HEK293 (cell line): Measurements from ENCODE around the gene PPP2CA.

Experiments
- CTCF ChIA-PET: fragments of 350-600 bp; formaldehyde crosslinking; extraction: SDS; loops from one replicate; lab custom pipeline; 2021; ENCODE audit warnings: antibody characterized with exemption; lab: Yijun Ruan, JAX
- POLR2A ChIA-PET: fragments of 300-600 bp; formaldehyde crosslinking; extraction: SDS; loops from one replicate; lab custom pipeline; 2020; ENCODE audit warnings: antibody characterized with exemption, inconsistent platforms; lab: Yijun Ruan, JAX
- H3K27ac ChIP-seq: fragments of 200-500 bp; sonication (Bioruptor generic); 2 replicates; pipeline ENCODE4 v1.5.1; 2014; ENCODE audit warnings: low read depth, low read length, control low read depth, inconsistent platforms; ENCODE audit errors: extremely low read depth
- H3K36me3 ChIP-seq, 2 experiments: fragments of 200-500 bp in 1 of 2; sonication (Bioruptor generic) in 1 of 2; 1 replicate in 1 of 2; 2 replicates in 1 of 2; pipeline ENCODE4 v1.5.1; 2014 to 2017; ENCODE audit warnings: inconsistent platforms in 2 of 2, low read length in 2 of 2; ENCODE audit not compliant: control insufficient read depth in 2 of 2, insufficient read depth in 1 of 2
- H3K4me1 ChIP-seq: fragments of 200-500 bp; sonication (Bioruptor generic); 2 replicates; pipeline ENCODE4 v1.5.1; 2014; ENCODE audit warnings: mild to moderate bottlenecking, low read length, inconsistent platforms; ENCODE audit not compliant: control insufficient read depth, insufficient read depth
- H3K4me3 ChIP-seq: 2 replicates; pipeline ENCODE4 v1.5.1; 2011; ENCODE audit warnings: low read depth, mild to moderate bottlenecking, control low read depth, low read length, moderate library complexity
- H3K9me3 ChIP-seq: fragments of 200-500 bp; sonication (Bioruptor generic); 2 replicates; pipeline ENCODE4 v1.5.1; 2014; ENCODE audit warnings: low read depth, low read length, inconsistent platforms; ENCODE audit not compliant: control insufficient read depth, insufficient read depth
- AEBP2 ChIP-seq: fragments of 450-650 bp; formaldehyde crosslinking; IDR thresholded peaks from 2 replicates; pipeline ENCODE4 v1.5.1; 2016; ENCODE audit warnings: missing biosample characterization, missing genetic modification characterization, borderline replicate concordance
- BCL6B ChIP-seq: fragments of 450-650 bp; formaldehyde crosslinking; IDR thresholded peaks from 2 replicates; pipeline ENCODE4 v1.5.1; 2017; ENCODE audit warnings: missing biosample characterization, missing genetic modification characterization
- FEZF1 ChIP-seq: fragments of 450-650 bp; formaldehyde crosslinking; IDR thresholded peaks from 2 replicates; pipeline ENCODE4 v1.5.1; 2016; ENCODE audit warnings: missing biosample characterization, missing genetic modification characterization
- GLI2 ChIP-seq: fragments of 450-650 bp; formaldehyde crosslinking; IDR thresholded peaks from 2 replicates; pipeline ENCODE4; 2017; ENCODE audit warnings: missing biosample characterization, missing genetic modification characterization, low read depth, borderline replicate concordance
- GLIS1 ChIP-seq: fragments of 450-650 bp; formaldehyde crosslinking; IDR thresholded peaks from 2 replicates; pipeline ENCODE4 v1.5.1; 2016; ENCODE audit warnings: missing biosample characterization, missing genetic modification characterization
- MEIS1 ChIP-seq: sonication (generic); formaldehyde crosslinking; IDR thresholded peaks from 2 replicates; pipeline ENCODE4 v1.8.1; 2022; ENCODE audit warnings: missing genetic modification reagents, mild to moderate bottlenecking, borderline replicate concordance
- WT1 ChIP-seq: fragments of 450-650 bp; formaldehyde crosslinking; IDR thresholded peaks from 2 replicates; pipeline ENCODE4 v1.5.1; 2016; ENCODE audit warnings: missing biosample characterization, missing genetic modification characterization
- ZEB2 ChIP-seq: fragments of 450-650 bp; formaldehyde crosslinking; IDR thresholded peaks from 2 replicates; pipeline ENCODE4 v1.5.1; 2016; ENCODE audit warnings: missing biosample characterization, missing genetic modification characterization
- ZFP3 ChIP-seq: fragments of 450-650 bp; formaldehyde crosslinking; IDR thresholded peaks from 2 replicates; pipeline ENCODE4 v1.5.1; 2016; ENCODE audit warnings: low read depth, missing biosample characterization, missing genetic modification characterization
- ZFP41 ChIP-seq: fragments of 450-650 bp; formaldehyde crosslinking; IDR thresholded peaks from 2 replicates; pipeline ENCODE4 v1.5.1; 2016; ENCODE audit warnings: missing biosample characterization, missing genetic modification characterization, borderline replicate concordance
- ZFP69B ChIP-seq: fragments of 450-650 bp; formaldehyde crosslinking; IDR thresholded peaks from 2 replicates; pipeline ENCODE4 v1.5.1; 2016; ENCODE audit warnings: missing biosample characterization, missing genetic modification characterization
- ZNF146 ChIP-seq: fragments of 450-650 bp; formaldehyde crosslinking; IDR thresholded peaks from 2 replicates; pipeline ENCODE4 v1.5.1; 2016; ENCODE audit warnings: missing biosample characterization, missing genetic modification characterization
- ZNF184 ChIP-seq: fragments of 450-650 bp; IDR thresholded peaks from 2 replicates; pipeline ENCODE4 v1.5.1; 2018; ENCODE audit warnings: missing biosample characterization, mild to moderate bottlenecking, missing genetic modification characterization
- ZNF221 ChIP-seq: fragments of 450-650 bp; formaldehyde crosslinking; IDR thresholded peaks from 2 replicates; pipeline ENCODE4 v1.5.1; 2017; ENCODE audit warnings: missing biosample characterization, missing genetic modification characterization, borderline replicate concordance
- ZNF266 ChIP-seq: fragments of 450-650 bp; formaldehyde crosslinking; IDR thresholded peaks from 2 replicates; pipeline ENCODE4 v1.5.1; 2016; ENCODE audit warnings: missing biosample characterization, missing genetic modification characterization, low read depth
- ZNF292 ChIP-seq: fragments of 450-650 bp; formaldehyde crosslinking; IDR thresholded peaks from 2 replicates; pipeline ENCODE4 v1.5.1; 2016; ENCODE audit warnings: low read depth, missing biosample characterization, missing genetic modification characterization, borderline replicate concordance
- ZNF335 ChIP-seq: fragments of 450-650 bp; formaldehyde crosslinking; conservative IDR thresholded peaks from 2 replicates; pipeline ENCODE4 v1.5.1; 2016; ENCODE audit warnings: missing biosample characterization, missing genetic modification characterization
- ZNF354C ChIP-seq: fragments of 450-650 bp; formaldehyde crosslinking; IDR thresholded peaks from 2 replicates; pipeline ENCODE4 v1.5.1; 2016; ENCODE audit warnings: missing biosample characterization, missing genetic modification characterization, low read depth, borderline replicate concordance
- ZNF394 ChIP-seq: fragments of 450-650 bp; formaldehyde crosslinking; IDR thresholded peaks from 2 replicates; pipeline ENCODE4 v1.5.1; 2016; ENCODE audit warnings: missing biosample characterization, missing genetic modification characterization, mild to moderate bottlenecking, moderate library complexity, borderline replicate concordance
- ZNF404 ChIP-seq: fragments of 450-650 bp; formaldehyde crosslinking; IDR thresholded peaks from 2 replicates; pipeline ENCODE4 v1.5.1; 2017; ENCODE audit warnings: missing biosample characterization, missing genetic modification characterization
- ZNF449 ChIP-seq: fragments of 450-650 bp; formaldehyde crosslinking; IDR thresholded peaks from 2 replicates; pipeline ENCODE4 v1.5.1; 2017; ENCODE audit warnings: missing biosample characterization, mild to moderate bottlenecking, missing genetic modification characterization, moderate library complexity
- ZNF473 ChIP-seq: fragments of 450-650 bp; formaldehyde crosslinking; IDR thresholded peaks from 2 replicates; pipeline ENCODE4 v1.5.1; 2017; ENCODE audit warnings: missing biosample characterization, missing genetic modification characterization
- ZNF488 ChIP-seq: fragments of 450-650 bp; formaldehyde crosslinking; IDR thresholded peaks from 2 replicates; pipeline ENCODE4 v1.5.1; 2016; ENCODE audit warnings: missing biosample characterization, missing genetic modification characterization
- ZNF510 ChIP-seq: fragments of 450-650 bp; formaldehyde crosslinking; IDR thresholded peaks from 2 replicates; pipeline ENCODE4 v1.5.1; 2018; ENCODE audit warnings: mild to moderate bottlenecking, missing genetic modification characterization, missing biosample characterization; ENCODE audit not compliant: insufficient replicate concordance
- ZNF544 ChIP-seq: fragments of 450-650 bp; formaldehyde crosslinking; IDR thresholded peaks from 2 replicates; pipeline ENCODE4 v1.5.0; 2017; ENCODE audit warnings: missing biosample characterization, missing genetic modification characterization
- ZNF555 ChIP-seq: fragments of 450-650 bp; formaldehyde crosslinking; conservative IDR thresholded peaks from 2 replicates; pipeline ENCODE4 v1.5.1; 2017; ENCODE audit warnings: missing biosample characterization, mild to moderate bottlenecking, missing genetic modification characterization, inconsistent platforms
- ZNF596 ChIP-seq: fragments of 450-650 bp; IDR thresholded peaks from 2 replicates; pipeline ENCODE4 v1.5.0; 2018; ENCODE audit warnings: missing biosample characterization, mild to moderate bottlenecking, missing genetic modification characterization, moderate library complexity
- ZNF610 ChIP-seq: fragments of 450-650 bp; formaldehyde crosslinking; IDR thresholded peaks from 2 replicates; pipeline ENCODE4 v1.5.1; 2016; ENCODE audit warnings: missing biosample characterization, missing genetic modification characterization, borderline replicate concordance
- ZNF621 ChIP-seq: fragments of 450-650 bp; formaldehyde crosslinking; IDR thresholded peaks from 2 replicates; pipeline ENCODE4 v1.5.1; 2017; ENCODE audit warnings: missing biosample characterization, missing genetic modification characterization
- ZNF624 ChIP-seq: fragments of 450-650 bp; formaldehyde crosslinking; IDR thresholded peaks from 2 replicates; pipeline ENCODE4 v1.5.1; 2017; ENCODE audit warnings: missing biosample characterization, missing genetic modification characterization
- ZNF660 ChIP-seq: fragments of 450-650 bp; IDR thresholded peaks from 2 replicates; pipeline ENCODE4 v1.5.1; 2018; ENCODE audit warnings: missing biosample characterization, mild to moderate bottlenecking, missing genetic modification characterization
- ZNF677 ChIP-seq: fragments of 450-650 bp; IDR thresholded peaks from 2 replicates; pipeline ENCODE4 v1.5.0; 2018; ENCODE audit warnings: missing biosample characterization, mild to moderate bottlenecking, missing genetic modification characterization, moderate library complexity
- ZNF76 ChIP-seq: fragments of 450-650 bp; formaldehyde crosslinking; IDR thresholded peaks from 2 replicates; pipeline ENCODE4; 2016; ENCODE audit warnings: low read depth, missing biosample characterization, missing genetic modification characterization, borderline replicate concordance
- ZNF837 ChIP-seq: fragments of 450-650 bp; formaldehyde crosslinking; IDR thresholded peaks from 2 replicates; pipeline ENCODE4 v1.5.1; 2016; ENCODE audit warnings: missing biosample characterization, missing genetic modification characterization
- ZSCAN16 ChIP-seq: fragments of 450-650 bp; formaldehyde crosslinking; IDR thresholded peaks from 2 replicates; pipeline ENCODE4 v1.5.1; 2016; ENCODE audit warnings: missing biosample characterization, missing genetic modification characterization

PPP2CA gene

GRCh38 chr5:134240421-134240962 is 14.6 kb upstream of the PPP2CA start:
- POLR2A ChIA-PET: interaction anchor here (1.6 kb wide), 1 partner anchor 14 kb away, joined by 7 read pairs; the partner anchor contains the start of gene PPP2CA
- peak overlapping the region; percentile 42 for H3K27ac ChIP-seq
- H3K36me3 ChIP-seq: no peaks in the 10 kb centered on the region
- no peak overlapping the region for H3K4me3 ChIP-seq
- H3K9me3 ChIP-seq: no peaks in the 10 kb centered on the region
- H3K4me1 ChIP-seq: peaks cover 4% of the 10 kb centered on the region; the same call in 1 of the 2 replicates
- CTCF ChIA-PET: interaction anchor here (0.7 kb wide), 1 partner anchor 16 kb away, joined by 3 read pairs; no protein-coding TSS in a partner anchor
- TF ChIP-seq ZNF76 (tag by site-specific recombination) (no peak), ZNF610 (tag by site-specific recombination) (no peak), ZNF510 (tag by site-specific recombination) (no peak), MEIS1 (CRISPR knock-in tag) (no peak), ZNF335 (tag by site-specific recombination) (peak; percentile 73), ZNF354C (tag by site-specific recombination) (no peak), ZNF837 (tag by site-specific recombination) (no peak), ZNF596 (no peak), ZNF677 (no peak), ZNF221 (tag by site-specific recombination) (no peak), ZNF404 (tag by site-specific recombination) (no peak), ZNF555 (tag by site-specific recombination) (no peak), ZFP41 (tag by site-specific recombination) (no peak), ZNF488 (tag by site-specific recombination) (no peak), ZNF394 (tag by site-specific recombination) (peak; percentile 24; the same call in 1 of the 2 replicates), ZNF146 (tag by site-specific recombination) (no peak), AEBP2 (no peak), ZNF621 (no peak), ZFP3 (tag by site-specific recombination) (no peak), ZNF292 (tag by site-specific recombination) (no peak), ZNF624 (tag by site-specific recombination) (no peak), ZSCAN16 (tag by site-specific recombination) (no peak), BCL6B (tag by site-specific recombination) (no peak), ZEB2 (tag by site-specific recombination) (peak; percentile 52; the same call in 1 of the 2 replicates), ZNF184 (tag by site-specific recombination) (no peak), GLI2 (tag by site-specific recombination) (no peak), FEZF1 (tag by site-specific recombination) (no peak), ZFP69B (tag by site-specific recombination) (no peak), WT1 (tag by site-specific recombination) (no peak), ZNF266 (tag by site-specific recombination) (no peak), ZNF473 (tag by site-specific recombination) (no peak), ZNF449 (tag by site-specific recombination) (peak; percentile 36; the same call in 1 of the 2 replicates), ZNF544 (tag by site-specific recombination) (no peak), ZNF660 (tag by site-specific recombination) (peak; percentile 43; the same call in 1 of the 2 replicates), GLIS1 (tag by site-specific recombination) (peak; percentile 49; the same call in 1 of the 2 replicates)
